Lung (tissue), 12 donors: ENCODE data around the gene PRKCA. TPM values are rescaled to one million over a fixed set of nuclear protein-coding genes. Genes with fewer than 3 reads are reported as not detected.

Experiments
- ATAC-seq: fragments of 200-7000 bp; cut with Tn5 transposase; one replicate; pipeline ENCODE4 v1.9.1; 2020; ENCODE audit warnings: moderate number of reproducible peaks; ENCODE audit not compliant: insufficient read depth, low FRiP score
- DNase-seq, 3 donors: peaks; one replicate each; pipeline ENCODE4 v3.0.0-alpha.2; 2013 to 2017
- H3K27ac ChIP-seq, 2 donors: one replicate each; pipeline ENCODE4 v1.5.1; 2013; ENCODE audit warnings: mild to moderate bottlenecking in 2 of 2, moderate library complexity in 2 of 2, control low read depth in 1 of 2, inconsistent platforms in 1 of 2, low read depth in 1 of 2, low read length in 1 of 2
- H3K27me3 ChIP-seq, 3 donors: one replicate each; pipeline ENCODE4 v1.5.1; 2013; ENCODE audit warnings: low read length in 2 of 3; ENCODE audit not compliant: control insufficient read depth in 3 of 3, insufficient read depth in 3 of 3
- H3K36me3 ChIP-seq, 4 donors: one replicate each; pipeline ENCODE4 v1.5.1; 2013; ENCODE audit warnings: low read length in 4 of 4, mild to moderate bottlenecking in 1 of 4, moderate library complexity in 1 of 4; ENCODE audit not compliant: control insufficient read depth in 4 of 4, insufficient read depth in 4 of 4
- H3K4me1 ChIP-seq, 5 donors: one replicate each; pipeline ENCODE4 v1.5.1; 2013; ENCODE audit warnings: low read length in 5 of 5, mild to moderate bottlenecking in 2 of 5, moderate library complexity in 1 of 5; ENCODE audit not compliant: control insufficient read depth in 5 of 5, insufficient read depth in 5 of 5
- H3K4me3 ChIP-seq: one replicate; pipeline ENCODE4 v1.5.1; 2013; ENCODE audit warnings: mild to moderate bottlenecking, control low read depth, moderate library complexity
- H3K9ac ChIP-seq, 2 donors: one replicate each; pipeline ENCODE4 v1.5.1; 2013; ENCODE audit warnings: low read length in 2 of 2, control low read depth in 1 of 2; ENCODE audit not compliant: insufficient read depth in 1 of 2
- H3K9me3 ChIP-seq, 4 donors: one replicate each; pipeline ENCODE4 v1.5.1; 2013; ENCODE audit warnings: low read length in 3 of 4, mild to moderate bottlenecking in 1 of 4, moderate library complexity in 1 of 4; ENCODE audit not compliant: control insufficient read depth in 4 of 4, insufficient read depth in 3 of 4
- CTCF ChIP-seq: IDR thresholded peaks from 2 replicates; pipeline ENCODE4 v1.5.1; 2012; ENCODE audit warnings: mild to moderate bottlenecking; ENCODE audit errors: control extremely low read depth, extremely low read depth
- WGBS, 2 donors: extraction: QIAGEN DNeasy Blood & Tissue Kit; methylation state at CpG; one replicate each; pipeline ENCODE4 v1.1.7; 2013; 5-methylcytosine and 5-hydroxymethylcytosine counted together
- polyA plus RNA-seq, 2 donors: library from polyadenylated mRNA; stranded (reverse); fragments of 200-250 nt; gene quantifications; one replicate each; pipeline ENCODE4 v1.2.1, GENCODE V29; 2013
- total RNA-seq, 2 donors: library from RNA; depleted of rRNA in 1 of 2; stranded (reverse); fragments of >200 nt in 1 of 2; gene quantifications; one replicate each; pipeline ENCODE4 v1.2.1, GENCODE V29; 2014 to 2021
- donor health status: control.
- donor health status: control.
- donor health status: Bipolar disorder and iron deficiency.
- donor health status: healthy.
- donor health status: DM: yes; HTN: yes; CAD: no.

Gene PRKCA
- total and polyA plus RNA-seq, 4 donors, result 3.4 to 34.8 (median 13.8) TPM

DNA sequence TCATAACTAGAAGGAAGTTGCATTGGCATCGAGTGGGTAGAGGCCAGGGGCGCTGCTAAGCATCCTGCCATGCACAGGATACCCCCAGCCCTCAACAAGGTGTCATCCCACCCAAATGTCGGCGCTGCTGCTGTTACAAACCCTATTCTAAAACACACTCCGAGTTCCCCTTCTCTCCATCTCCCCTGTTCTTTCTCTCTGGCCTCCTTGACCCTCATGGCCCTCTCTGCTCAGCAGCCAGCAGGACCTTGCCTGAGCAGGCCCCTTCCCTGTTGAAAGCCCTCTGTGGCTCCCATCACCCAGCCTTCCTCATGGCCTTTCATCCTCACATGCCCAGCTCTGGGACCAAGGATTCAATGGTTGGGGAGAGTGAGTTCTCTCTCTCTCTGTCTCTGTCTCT is 510.2 kb downstream of the PRKCA start:
- Histone ChIP-seq H3K9ac (no peak overlapping the region), H3K27ac (no peak overlapping the region), H3K36me3 (no peaks in the 10 kb centered on the region), H3K4me1 (no peaks in the 10 kb centered on the region), H3K27me3 (peaks cover 0 to 3% (median 0%) of the 10 kb centered on the region in 3 donors), H3K9me3 (no peaks in the 10 kb centered on the region), H3K4me3 (no peak overlapping the region)
- ATAC-seq, result no peak
- no peak for DNase-seq
- 85 to 90% methylated on average over 5 of the region's 5 CpGs for WGBS, 2 donors
- TF ChIP-seq CTCF, result no peak

GRCh38 chr17:66813296-66813695 is 510.9 kb downstream of the PRKCA start:
- Histone ChIP-seq H3K4me1 (peaks cover 0 to 1% (median 0%) of the 10 kb centered on the region in 5 donors), H3K27me3 (peaks cover 0 to 3% (median 0%) of the 10 kb centered on the region in 3 donors), H3K9me3 (peaks cover 0 to 4% (median 1%) of the 10 kb centered on the region in 4 donors), H3K4me3 (no peak overlapping the region), H3K36me3 (no peaks in the 10 kb centered on the region), H3K9ac (no peak overlapping the region), H3K27ac (no peak overlapping the region)
- ATAC-seq (no peak), DNase-seq (no peak)
- 67 to 86% methylated on average over 2 of the region's 2 CpGs for WGBS, 2 donors
- no peak for TF ChIP-seq CTCF

GRCh38 chr17:66814026-66814425 is 511.6 kb downstream of the PRKCA start:
- H3K9me3 ChIP-seq, result peaks cover 0 to 4% (median 2%) of the 10 kb centered on the region in 4 donors
- H3K4me1 ChIP-seq, result peaks cover 0 to 1% (median 0%) of the 10 kb centered on the region in 5 donors
- no peak for ATAC-seq
- H3K27me3 ChIP-seq, result peaks cover 0 to 3% (median 0%) of the 10 kb centered on the region in 3 donors
- WGBS, 2 donors, result 91 to 96% methylated on average over 6 of the region's 6 CpGs
- no peak for TF ChIP-seq CTCF
- H3K27ac ChIP-seq, result no peak overlapping the region
- no peaks in the 10 kb centered on the region for H3K36me3 ChIP-seq
- no peak overlapping the region for H3K4me3 ChIP-seq
- no peak for DNase-seq
- H3K9ac ChIP-seq, result no peak overlapping the region

DNA sequence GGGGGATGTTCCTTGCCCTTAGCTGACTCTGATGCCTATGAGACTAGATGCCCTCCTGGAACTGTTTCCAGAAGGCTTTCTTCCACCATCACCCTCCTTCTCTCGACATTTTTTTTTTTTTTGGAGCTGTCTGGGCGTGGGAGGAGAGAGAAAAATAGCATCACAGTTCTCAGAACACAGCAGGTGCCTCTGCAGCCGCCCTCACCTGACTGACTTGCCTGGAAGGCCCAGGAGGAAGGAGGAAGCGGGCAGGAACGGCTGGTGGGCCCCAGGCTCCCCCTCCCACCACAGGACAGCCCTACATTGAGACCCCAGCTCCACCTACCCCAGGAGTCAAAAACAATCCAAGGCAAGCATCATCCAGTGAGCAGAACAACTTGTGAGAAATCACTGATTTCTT is 512.2 kb downstream of the PRKCA start:
- Histone ChIP-seq H3K9ac (no peak overlapping the region), H3K4me1 (peaks cover 0 to 1% (median 0%) of the 10 kb centered on the region in 5 donors), H3K36me3 (no peaks in the 10 kb centered on the region), H3K4me3 (no peak overlapping the region), H3K27me3 (peaks cover 0 to 3% (median 0%) of the 10 kb centered on the region in 3 donors), H3K27ac (no peak overlapping the region), H3K9me3 (peaks cover 0 to 7% (median 2%) of the 10 kb centered on the region in 4 donors)
- no peak for DNase-seq
- ATAC-seq, result no peak
- WGBS, 2 donors, result 47 to 59% methylated on average over 5 of the region's 5 CpGs
- TF ChIP-seq CTCF, result no peak
